ENCODE measurements around the gene FAM200A. TPM values are rescaled to one million over a fixed set of nuclear protein-coding genes. Genes with fewer than 3 reads are reported as not detected.

Gene FAM200A
- total RNA-seq, 1 experiment from 2014 or later: 4.7 TPM

- ChIA-PET CTCF (no interaction called here), POLR2A (no interaction called here), RAD21 (ENCODE audit: low non-redundant PET in 1 of 2, low total read pairs in 2 of 2, uncharacterized antibody in 2 of 2, unreplicated experiment in 2 of 2) (no interaction called here)
- H3K4me1 ChIP-seq (ENCODE audit: control insufficient read depth in 1 of 2, insufficient read depth in 2 of 2, low read length in 2 of 2): no peaks in the 10 kb centered on the region
- H3K79me2 ChIP-seq (ENCODE audit: insufficient read depth, low read length): peaks cover 16% of the 10 kb centered on the region
- DNase-seq (ENCODE audit: low read depth, low spot score) (no peak), ATAC-seq (no peak)
- no peaks in the 10 kb centered on the region for H3K9me3 ChIP-seq (ENCODE audit: control insufficient read depth in 1 of 2, insufficient read depth in 1 of 2, low read depth in 1 of 2, low read length in 2 of 2)
- no TSS peak for BruUV-seq (replicated peaks)
- no peak overlapping the region for H3K4me2 ChIP-seq (ENCODE audit: low read length)
- H3K36me3 ChIP-seq (ENCODE audit: control insufficient read depth in 1 of 2, insufficient read depth in 2 of 2, low read length in 2 of 2): peaks cover 7 to 9% of the 10 kb centered on the region in 2 experiments
- intact Hi-C loops (cut with micrococcal nuclease): no loop called here
- no peak overlapping the region for H3K27ac ChIP-seq (ENCODE audit: low read depth, low read length)
- no peak overlapping the region for H2AFZ ChIP-seq (ENCODE audit: low read depth, low read length, poor library complexity, severe bottlenecking)
- TF ChIP-seq CTCF (IDR thresholded peaks at IDR 0.05 in 2 of 3, conservative IDR thresholded peaks at IDR 0.05 in 1 of 3; ENCODE audit: borderline replicate concordance in 1 of 3, insufficient read depth in 1 of 3, low read depth in 2 of 3, low read length in 2 of 3): no peak
- TF ChIP-seq YY1 (IDR thresholded peaks at IDR 0.05; ENCODE audit: extremely low read depth, insufficient replicate concordance, low read depth, low read length): no peak
- TF ChIP-seq ZBTB33 (IDR thresholded peaks at IDR 0.05; ENCODE audit: extremely low read depth, insufficient replicate concordance, low read length): no peak
- TF ChIP-seq ATF3 (IDR thresholded peaks at IDR 0.05): no peak
- no peaks in the 10 kb centered on the region for H3K27me3 ChIP-seq (ENCODE audit: insufficient read depth, low read length)
- H4K20me1 ChIP-seq (ENCODE audit: insufficient read depth): no peaks in the 10 kb centered on the region
- no peaks in the 10 kb centered on the region for H3K9me2 ChIP-seq (ENCODE audit: insufficient read depth)
- no peak overlapping the region for H3K9ac ChIP-seq (ENCODE audit: low read length)
- H3K4me3 ChIP-seq (replicated peaks in 1 of 2; ENCODE audit: low read depth in 1 of 2, low read length in 2 of 2): no peak overlapping the region
Measured at GRCh38 chr7:99514050-99514449, 37.9 kb downstream of the FAM200A start.

Measured in HCT116 (cell line).